Neural progenitor cell (in vitro differentiated cells): ENCODE data around the gene STK39.

Source experiments
- EZH2 ChIP-seq: fragments of 200-600 bp; sonication (generic); IDR thresholded peaks from 2 replicates; pipeline ENCODE4 v1.6.1; 2017; ENCODE audit warnings: antibody characterized with exemption, mild to moderate bottlenecking, moderate library complexity
- EZH2phosphoT487 ChIP-seq: fragments of 200-600 bp; sonication (generic); IDR thresholded peaks from 2 replicates; pipeline ENCODE4 v1.6.1; 2017; ENCODE audit warnings: antibody characterized with exemption
- TF ChIP-seq, protein P1 (sequence below): fragments of 200-600 bp; sonication (generic); IDR thresholded peaks from 2 replicates; pipeline ENCODE4 v1.5.1; 2017; ENCODE audit warnings: antibody characterized with exemption, mild to moderate bottlenecking

DNA sequence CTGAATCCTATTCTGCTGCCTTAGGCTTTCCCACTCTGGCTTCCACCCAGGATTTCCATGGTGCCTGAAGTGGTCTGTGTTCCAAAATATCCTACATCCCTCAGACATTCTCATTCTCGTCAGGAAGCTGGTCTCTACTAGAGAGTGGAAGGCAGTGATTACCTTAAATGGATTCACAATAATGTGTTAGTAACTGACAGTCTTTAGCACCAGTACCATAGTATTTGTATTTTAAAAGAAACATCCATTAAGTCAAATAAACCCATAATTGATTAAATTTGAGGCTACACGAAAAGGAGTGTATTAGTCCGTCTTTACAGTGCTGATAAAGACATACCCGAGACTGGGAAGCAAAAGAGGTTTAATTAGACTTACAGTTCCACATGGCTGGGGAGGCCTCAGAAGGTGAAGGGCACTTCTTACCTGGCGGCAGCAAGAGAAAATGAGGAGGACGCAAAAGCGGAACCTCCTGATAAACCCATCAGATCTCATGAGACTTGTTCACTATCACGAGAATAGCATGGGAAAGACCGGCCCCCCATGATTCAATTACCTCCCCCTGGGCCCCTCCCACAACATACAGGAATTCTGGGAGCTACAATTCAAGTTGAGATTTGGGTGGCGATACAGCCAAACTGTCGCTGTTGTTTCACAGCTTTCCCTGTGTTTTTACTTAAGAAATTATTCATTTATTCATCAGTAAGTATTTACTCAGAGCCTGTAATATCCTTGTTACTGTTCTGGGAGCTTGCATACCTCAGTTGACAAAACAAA lies 306.5 kb downstream of the STK39 start:
- no peak for TF ChIP-seq EZH2phosphoT487
- TF ChIP-seq, protein P1, sequence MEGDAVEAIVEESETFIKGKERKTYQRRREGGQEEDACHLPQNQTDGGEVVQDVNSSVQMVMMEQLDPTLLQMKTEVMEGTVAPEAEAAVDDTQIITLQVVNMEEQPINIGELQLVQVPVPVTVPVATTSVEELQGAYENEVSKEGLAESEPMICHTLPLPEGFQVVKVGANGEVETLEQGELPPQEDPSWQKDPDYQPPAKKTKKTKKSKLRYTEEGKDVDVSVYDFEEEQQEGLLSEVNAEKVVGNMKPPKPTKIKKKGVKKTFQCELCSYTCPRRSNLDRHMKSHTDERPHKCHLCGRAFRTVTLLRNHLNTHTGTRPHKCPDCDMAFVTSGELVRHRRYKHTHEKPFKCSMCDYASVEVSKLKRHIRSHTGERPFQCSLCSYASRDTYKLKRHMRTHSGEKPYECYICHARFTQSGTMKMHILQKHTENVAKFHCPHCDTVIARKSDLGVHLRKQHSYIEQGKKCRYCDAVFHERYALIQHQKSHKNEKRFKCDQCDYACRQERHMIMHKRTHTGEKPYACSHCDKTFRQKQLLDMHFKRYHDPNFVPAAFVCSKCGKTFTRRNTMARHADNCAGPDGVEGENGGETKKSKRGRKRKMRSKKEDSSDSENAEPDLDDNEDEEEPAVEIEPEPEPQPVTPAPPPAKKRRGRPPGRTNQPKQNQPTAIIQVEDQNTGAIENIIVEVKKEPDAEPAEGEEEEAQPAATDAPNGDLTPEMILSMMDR: no peak
- no peak for TF ChIP-seq EZH2
